ENCODE measurements around the gene BMP8B.

DNA sequence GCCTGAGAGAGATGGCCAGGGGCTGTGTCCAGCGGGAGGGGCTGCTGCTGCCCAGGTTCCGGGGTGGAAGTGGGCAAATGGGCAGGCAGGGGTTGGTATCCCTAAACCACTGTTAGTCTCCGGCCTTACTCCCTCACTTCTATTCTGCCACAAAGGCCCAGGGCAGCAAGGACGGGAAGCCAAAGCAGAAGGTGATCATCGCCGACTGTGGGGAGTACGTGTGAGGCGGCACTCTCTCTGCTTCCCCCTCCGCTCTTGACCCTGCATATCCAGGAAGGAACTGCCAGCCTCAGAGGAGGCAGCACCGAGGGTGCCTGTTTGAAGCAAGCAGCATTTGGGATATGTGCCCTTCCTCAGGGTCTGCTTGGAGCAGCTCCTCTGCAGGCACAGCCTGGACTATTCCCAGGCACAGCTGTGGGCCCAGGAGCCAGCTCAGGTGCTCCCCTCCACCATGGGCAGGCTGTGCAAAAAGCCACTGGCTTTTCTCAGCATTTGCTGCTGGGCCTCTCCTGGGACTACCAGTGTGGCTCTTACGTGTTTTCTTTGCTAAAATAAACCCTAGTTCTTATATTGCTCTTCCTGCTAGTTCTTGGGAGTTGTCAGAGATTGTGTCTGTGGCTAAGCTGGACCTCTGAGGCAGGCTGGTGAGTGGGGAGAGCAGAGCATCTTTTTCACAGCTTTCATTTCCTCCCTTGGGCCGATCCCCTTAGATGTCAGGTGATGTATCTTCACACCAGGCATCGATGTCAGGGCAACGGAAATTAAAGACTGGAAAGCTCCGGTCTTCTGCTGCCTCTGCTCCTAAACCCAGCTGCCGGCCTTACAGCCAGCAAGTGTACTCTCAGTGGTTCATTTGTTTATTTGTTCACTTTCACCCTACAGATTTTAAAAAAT lies 35.3 kb downstream of the BMP8B start:
- no peak for TF ChIP-seq POLR2A (IDR thresholded peaks at IDR 0.05)
- TF ChIP-seq, protein P1, sequence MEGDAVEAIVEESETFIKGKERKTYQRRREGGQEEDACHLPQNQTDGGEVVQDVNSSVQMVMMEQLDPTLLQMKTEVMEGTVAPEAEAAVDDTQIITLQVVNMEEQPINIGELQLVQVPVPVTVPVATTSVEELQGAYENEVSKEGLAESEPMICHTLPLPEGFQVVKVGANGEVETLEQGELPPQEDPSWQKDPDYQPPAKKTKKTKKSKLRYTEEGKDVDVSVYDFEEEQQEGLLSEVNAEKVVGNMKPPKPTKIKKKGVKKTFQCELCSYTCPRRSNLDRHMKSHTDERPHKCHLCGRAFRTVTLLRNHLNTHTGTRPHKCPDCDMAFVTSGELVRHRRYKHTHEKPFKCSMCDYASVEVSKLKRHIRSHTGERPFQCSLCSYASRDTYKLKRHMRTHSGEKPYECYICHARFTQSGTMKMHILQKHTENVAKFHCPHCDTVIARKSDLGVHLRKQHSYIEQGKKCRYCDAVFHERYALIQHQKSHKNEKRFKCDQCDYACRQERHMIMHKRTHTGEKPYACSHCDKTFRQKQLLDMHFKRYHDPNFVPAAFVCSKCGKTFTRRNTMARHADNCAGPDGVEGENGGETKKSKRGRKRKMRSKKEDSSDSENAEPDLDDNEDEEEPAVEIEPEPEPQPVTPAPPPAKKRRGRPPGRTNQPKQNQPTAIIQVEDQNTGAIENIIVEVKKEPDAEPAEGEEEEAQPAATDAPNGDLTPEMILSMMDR (IDR thresholded peaks at IDR 0.05): no peak
